ENCODE measurements around the gene BEND2. TPM values are rescaled to one million over a fixed set of nuclear protein-coding genes. Genes with fewer than 3 reads are reported as not detected.
"Not testable (repeated sequence)": the region's sequence is repeated elsewhere in the genome, so short reads cannot be mapped to it uniquely, and the experiment has no call there.

The BEND2 gene
- total RNA-seq, result not detected

DNA sequence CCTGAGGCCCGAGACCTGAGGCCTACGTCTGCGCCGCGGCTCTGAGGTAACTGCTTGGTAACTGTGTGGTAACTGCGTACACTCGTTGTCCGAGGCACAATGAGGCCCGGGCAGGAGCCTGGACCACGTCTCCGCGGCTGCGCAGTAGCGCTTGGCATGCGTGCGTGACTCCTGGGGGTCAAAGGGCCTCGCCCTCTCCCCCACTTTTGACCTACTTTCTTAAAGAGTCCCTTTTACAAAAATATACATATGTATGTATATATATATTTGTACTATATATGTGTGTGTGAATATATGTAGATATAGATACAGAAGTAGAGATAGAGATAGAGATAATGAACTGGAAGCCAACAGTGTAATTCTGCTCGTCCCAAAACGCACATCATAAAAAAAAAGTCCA is at the start of gene BEND2:
BEND2 (minus strand) TSS at position 101 of the 400 bp plus-strand sequence. CDS start 136 bp downstream, outside the sequence.
- Histone ChIP-seq H3K27me3 (no peaks in the 10 kb centered on the region), H3K4me3 (no peak within 1 kb of the TSS), H3K36me3 (no peaks in the 10 kb centered on the region), H3K27ac (no peak within 1 kb of the TSS), H3K4me1 (no peaks in the 10 kb centered on the region), H3K9me3 (no peaks in the 10 kb centered on the region)
- 94% methylated on average over 14 of the region's 19 CpGs for WGBS
- no peak for DNase-seq (ENCODE audit: low spot score in 2 of 2)
- TF ChIP-seq POLR2AphosphoS5 (IDR thresholded peaks at IDR 0.05) (no peak), EP300 (IDR thresholded peaks at IDR 0.05) (no peak), POLR2A (IDR thresholded peaks at IDR 0.05) (no peak)
- TF ChIP-seq, protein P1, sequence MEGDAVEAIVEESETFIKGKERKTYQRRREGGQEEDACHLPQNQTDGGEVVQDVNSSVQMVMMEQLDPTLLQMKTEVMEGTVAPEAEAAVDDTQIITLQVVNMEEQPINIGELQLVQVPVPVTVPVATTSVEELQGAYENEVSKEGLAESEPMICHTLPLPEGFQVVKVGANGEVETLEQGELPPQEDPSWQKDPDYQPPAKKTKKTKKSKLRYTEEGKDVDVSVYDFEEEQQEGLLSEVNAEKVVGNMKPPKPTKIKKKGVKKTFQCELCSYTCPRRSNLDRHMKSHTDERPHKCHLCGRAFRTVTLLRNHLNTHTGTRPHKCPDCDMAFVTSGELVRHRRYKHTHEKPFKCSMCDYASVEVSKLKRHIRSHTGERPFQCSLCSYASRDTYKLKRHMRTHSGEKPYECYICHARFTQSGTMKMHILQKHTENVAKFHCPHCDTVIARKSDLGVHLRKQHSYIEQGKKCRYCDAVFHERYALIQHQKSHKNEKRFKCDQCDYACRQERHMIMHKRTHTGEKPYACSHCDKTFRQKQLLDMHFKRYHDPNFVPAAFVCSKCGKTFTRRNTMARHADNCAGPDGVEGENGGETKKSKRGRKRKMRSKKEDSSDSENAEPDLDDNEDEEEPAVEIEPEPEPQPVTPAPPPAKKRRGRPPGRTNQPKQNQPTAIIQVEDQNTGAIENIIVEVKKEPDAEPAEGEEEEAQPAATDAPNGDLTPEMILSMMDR (IDR thresholded peaks at IDR 0.05), result no peak

DNA sequence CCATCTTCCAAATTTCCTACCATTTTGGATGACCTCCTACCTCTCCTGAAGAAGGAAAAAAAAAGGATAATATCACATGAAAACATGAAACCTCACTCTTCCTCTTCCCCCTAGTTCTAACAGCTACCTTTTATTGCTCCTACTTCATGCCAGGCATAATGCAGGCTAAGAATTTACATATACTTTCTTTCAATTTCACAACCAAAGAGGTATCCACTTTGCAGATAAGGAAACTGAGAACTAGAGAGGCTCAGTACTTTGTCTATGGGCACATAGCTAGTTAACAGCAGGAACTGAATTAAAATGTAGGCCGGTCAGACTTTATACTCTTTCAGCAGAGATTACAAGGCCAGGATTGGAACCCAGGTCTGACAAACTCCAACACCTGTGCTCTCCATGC is 34.4 kb upstream of the BEND2 start:
- WGBS, result 95% methylated on average over 1 of the region's 1 CpG
- Histone ChIP-seq H3K4me3 (no peak overlapping the region), H3K4me1 (no peaks in the 10 kb centered on the region), H3K27me3 (no peaks in the 10 kb centered on the region), H3K36me3 (no peaks in the 10 kb centered on the region), H3K27ac (no peak overlapping the region), H3K9me3 (no peaks in the 10 kb centered on the region)
- TF ChIP-seq POLR2AphosphoS5 (IDR thresholded peaks at IDR 0.05), result no peak
- no peak for TF ChIP-seq POLR2A (IDR thresholded peaks at IDR 0.05)
- TF ChIP-seq EP300 (IDR thresholded peaks at IDR 0.05), result no peak
- TF ChIP-seq, protein P1 (IDR thresholded peaks at IDR 0.05), result no peak
- no peak for DNase-seq (ENCODE audit: low spot score in 2 of 2)

DNA sequence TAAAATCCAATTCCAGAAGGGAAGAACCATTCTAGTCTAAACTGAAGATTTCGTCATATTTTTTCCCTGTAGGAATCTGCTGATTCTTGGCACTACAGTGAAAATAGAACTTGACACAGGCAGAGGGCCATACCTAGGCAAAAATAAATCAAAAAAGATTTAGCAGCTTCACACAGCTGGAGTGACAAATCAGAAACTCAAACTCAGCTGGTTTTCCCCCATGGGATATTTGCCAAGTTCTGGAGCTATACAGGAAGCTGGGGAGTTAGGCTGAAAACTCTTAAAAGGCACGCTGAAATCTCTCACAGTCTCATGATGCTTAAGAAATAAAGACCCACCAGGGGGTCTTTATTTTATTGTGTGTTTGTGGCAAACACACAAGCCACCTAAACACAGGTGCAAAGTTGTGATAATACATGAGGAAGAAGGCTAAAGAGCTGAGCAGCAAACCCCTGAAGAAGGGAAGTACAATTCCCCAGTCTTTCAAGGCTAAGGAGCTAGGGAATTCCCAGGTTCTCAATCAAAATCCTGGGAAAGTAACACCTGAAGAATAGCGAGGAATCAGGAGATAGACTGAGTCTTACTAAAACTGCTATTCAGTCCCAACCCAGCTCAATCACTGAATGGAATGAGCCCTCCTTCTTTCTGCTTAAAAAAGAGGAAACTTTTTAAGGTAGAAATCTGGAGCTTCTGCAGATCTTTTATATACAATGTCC is 32.1 kb upstream of the BEND2 start:
- Histone ChIP-seq H3K9me3 (no peaks in the 10 kb centered on the region), H3K36me3 (no peaks in the 10 kb centered on the region), H3K27me3 (no peaks in the 10 kb centered on the region), H3K4me1 (no peaks in the 10 kb centered on the region), H3K4me3 (no peak overlapping the region), H3K27ac (no peak overlapping the region)
- no peak for TF ChIP-seq POLR2AphosphoS5 (IDR thresholded peaks at IDR 0.05)
- no peak for TF ChIP-seq POLR2A (IDR thresholded peaks at IDR 0.05)
- TF ChIP-seq, protein P1 (IDR thresholded peaks at IDR 0.05), result no peak
- no peak for TF ChIP-seq EP300 (IDR thresholded peaks at IDR 0.05)
- DNase-seq (ENCODE audit: low spot score in 2 of 2), result no peak
- 48% methylated on average over 3 of the region's 3 CpGs for WGBS

DNA sequence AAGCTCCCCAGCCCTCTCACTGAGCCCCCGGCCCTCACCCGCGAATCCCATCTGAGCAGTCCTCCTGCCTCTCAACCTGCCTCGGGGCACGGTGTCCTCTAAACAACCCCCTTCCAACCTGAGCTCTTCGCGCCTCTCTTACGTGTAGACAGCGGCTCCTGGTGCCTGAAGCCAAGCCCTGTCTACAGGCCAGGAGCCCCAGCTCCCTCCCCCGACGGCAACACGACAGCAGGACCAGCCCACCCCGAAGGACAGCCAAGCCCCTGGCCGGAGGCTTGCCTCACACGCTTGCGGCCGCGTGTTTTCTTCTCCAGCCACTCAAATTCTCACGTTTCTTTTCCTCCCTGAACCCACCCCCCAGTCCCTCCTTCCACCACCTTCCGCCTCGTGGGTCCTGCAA is 9.0 kb upstream of the BEND2 start:
- not testable (repeated sequence) for H3K27me3 ChIP-seq; H3K9me3 ChIP-seq; DNase-seq (ENCODE audit: low spot score in 2 of 2); H3K36me3 ChIP-seq; H3K4me1 ChIP-seq; H3K27ac ChIP-seq; H3K4me3 ChIP-seq
- WGBS, result 76% methylated on average over 18 of the region's 21 CpGs

DNA sequence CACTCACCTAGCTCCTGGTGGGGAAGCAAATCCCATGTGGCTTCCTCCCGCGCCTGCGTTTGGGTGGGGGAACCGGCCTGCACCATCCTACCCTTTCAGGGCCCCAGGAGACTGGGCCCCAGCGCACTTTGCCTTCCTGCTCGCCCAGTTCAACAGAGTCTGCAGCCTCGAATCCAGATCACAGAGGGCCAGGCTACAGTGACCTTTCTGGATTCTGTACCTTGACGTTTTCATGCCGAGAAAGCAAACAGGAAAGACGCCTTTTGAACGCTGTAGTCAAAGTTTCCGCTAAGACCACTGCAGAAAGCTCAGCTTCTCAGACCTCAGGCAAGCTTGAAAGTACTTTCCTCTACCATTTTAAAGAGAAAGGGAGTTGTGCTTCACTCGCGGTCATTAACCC is 7.4 kb upstream of the BEND2 start:
- TF ChIP-seq, protein P1 (IDR thresholded peaks at IDR 0.05), result no peak
- TF ChIP-seq POLR2A (IDR thresholded peaks at IDR 0.05) (no peak), POLR2AphosphoS5 (IDR thresholded peaks at IDR 0.05) (no peak), EP300 (IDR thresholded peaks at IDR 0.05) (no peak)
- H3K4me3 ChIP-seq, result no peak overlapping the region
- DNase-seq (ENCODE audit: low spot score in 2 of 2), result no peak
- WGBS, result 92% methylated on average over 14 of the region's 14 CpGs
- no peaks in the 10 kb centered on the region for H3K4me1 ChIP-seq
- H3K36me3 ChIP-seq, result no peaks in the 10 kb centered on the region
- no peak overlapping the region for H3K27ac ChIP-seq
- no peaks in the 10 kb centered on the region for H3K9me3 ChIP-seq
- H3K27me3 ChIP-seq, result no peaks in the 10 kb centered on the region

DNA sequence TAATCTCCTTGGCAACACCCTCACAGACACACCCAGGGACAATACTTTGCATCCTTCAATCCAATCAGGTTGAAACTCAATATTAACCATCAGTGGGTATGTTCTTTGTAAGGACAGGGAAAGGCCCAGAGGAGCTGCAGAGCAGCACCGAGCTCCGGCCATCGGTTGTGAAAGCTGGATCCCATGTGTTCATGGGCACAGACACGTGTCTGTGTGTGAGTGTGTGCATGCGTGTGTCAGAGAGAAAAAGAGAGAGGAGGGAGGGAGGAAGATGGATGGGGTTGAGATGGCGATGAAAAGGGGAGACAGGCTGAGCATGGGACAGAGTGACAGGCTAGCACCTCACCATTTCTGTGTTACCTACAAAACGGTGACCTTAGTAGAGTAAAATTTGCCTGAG is 6.8 kb upstream of the BEND2 start:
- TF ChIP-seq POLR2AphosphoS5 (IDR thresholded peaks at IDR 0.05) (no peak), POLR2A (IDR thresholded peaks at IDR 0.05) (no peak), EP300 (IDR thresholded peaks at IDR 0.05) (no peak)
- TF ChIP-seq, protein P1 (IDR thresholded peaks at IDR 0.05), result no peak
- no peaks in the 10 kb centered on the region for H3K27me3 ChIP-seq
- no peak overlapping the region for H3K4me3 ChIP-seq
- no peaks in the 10 kb centered on the region for H3K36me3 ChIP-seq
- WGBS, result 72% methylated on average over 7 of the region's 7 CpGs
- no peaks in the 10 kb centered on the region for H3K9me3 ChIP-seq
- DNase-seq (ENCODE audit: low spot score in 2 of 2), result no peak
- no peak overlapping the region for H3K27ac ChIP-seq
- no peaks in the 10 kb centered on the region for H3K4me1 ChIP-seq

All from suprapubic skin (tissue), 4 donors.